GM23338 (cell line): ENCODE data around the gene CDKN3. TPM values are rescaled to one million over a fixed set of nuclear protein-coding genes. Genes with fewer than 3 reads are reported as not detected.

Experiments
- ATAC-seq: fragments of 200-7000 bp; cut with Tn5 transposase; 3 replicates; pipeline ENCODE4 v1.9.1; 2020
- DNase-seq: peaks from one replicate; pipeline ENCODE4 v3.0.0-alpha.2; 2015; ENCODE audit warnings: low spot score
- H2AFZ ChIP-seq: fragments of 200-600 bp; sonication (generic); 2 replicates; pipeline ENCODE4 v1.8.0; 2016; ENCODE audit warnings: antibody characterized with exemption, mild to moderate bottlenecking, moderate library complexity
- H3F3A ChIP-seq: fragments of 200-600 bp; sonication (generic); replicated peaks from 2 replicates; pipeline ENCODE4 v1.8.0; 2017; ENCODE audit warnings: antibody characterized with exemption, mixed run types, low read depth
- H3K27ac ChIP-seq: fragments of 200-600 bp; sonication (generic); 2 replicates; pipeline ENCODE4 v1.6.1; 2016; ENCODE audit warnings: low read depth
- H3K27me3 ChIP-seq: fragments of 200-600 bp; sonication (generic); 2 replicates; pipeline ENCODE4 v1.8.0; 2016; ENCODE audit warnings: mild to moderate bottlenecking, mixed run types, moderate library complexity; ENCODE audit not compliant: insufficient read depth
- H3K36me3 ChIP-seq: fragments of 200-600 bp; sonication (generic); 2 replicates; pipeline ENCODE4 v1.8.0; 2016; ENCODE audit warnings: mild to moderate bottlenecking; ENCODE audit not compliant: insufficient read depth
- H3K4me1 ChIP-seq: fragments of 200-600 bp; sonication (generic); 2 replicates; pipeline ENCODE4 v1.8.0; 2016; ENCODE audit warnings: mild to moderate bottlenecking, moderate library complexity; ENCODE audit not compliant: insufficient read depth
- H3K4me2 ChIP-seq: fragments of 200-600 bp; sonication (generic); 2 replicates; pipeline ENCODE4 v1.7.1; 2017; ENCODE audit warnings: mixed run types
- H3K4me3 ChIP-seq: fragments of 200-600 bp; sonication (generic); 2 replicates; pipeline ENCODE4 v1.6.1; 2016; ENCODE audit warnings: mixed run types
- H3K79me2 ChIP-seq: fragments of 200-600 bp; sonication (generic); replicated peaks from 2 replicates; pipeline ENCODE4 v1.8.0; 2017; ENCODE audit warnings: mild to moderate bottlenecking; ENCODE audit not compliant: insufficient read depth
- H3K9me2 ChIP-seq: fragments of 200-600 bp; sonication (generic); 2 replicates; pipeline ENCODE4 v1.8.0; 2017; ENCODE audit not compliant: insufficient read depth
- H4K20me1 ChIP-seq: fragments of 200-600 bp; sonication (generic); replicated peaks from 2 replicates; pipeline ENCODE4 v1.8.0; 2017; ENCODE audit warnings: mild to moderate bottlenecking; ENCODE audit not compliant: insufficient read depth
- H3K27ac Mint-ChIP-seq: 2 replicates; pipeline ENCODE4 v1.8.0; 2020; ENCODE audit warnings: inconsistent platforms, mild to moderate bottlenecking, moderate library complexity, mixed read lengths
- H3K27me3 Mint-ChIP-seq: 3 replicates; pipeline ENCODE4 v1.8.0; 2022; ENCODE audit warnings: low read depth, mild to moderate bottlenecking, moderate library complexity, mixed read lengths, inconsistent platforms; ENCODE audit not compliant: insufficient read depth, poor library complexity
- H3K36me3 Mint-ChIP-seq: 3 replicates; pipeline ENCODE4 v1.8.0; 2021; ENCODE audit warnings: low read depth, mild to moderate bottlenecking, inconsistent platforms, moderate library complexity, mixed read lengths
- H3K4me1 Mint-ChIP-seq: 3 replicates; pipeline ENCODE4 v1.8.0; 2020; ENCODE audit warnings: mild to moderate bottlenecking, inconsistent platforms, mixed read lengths
- H3K4me3 Mint-ChIP-seq: 3 replicates; pipeline ENCODE4 v1.8.0; 2021; ENCODE audit warnings: moderate library complexity, mild to moderate bottlenecking, inconsistent platforms, mixed read lengths
- H3K9me3 Mint-ChIP-seq: 3 replicates; pipeline ENCODE4 v1.8.0; 2020; ENCODE audit warnings: moderate library complexity, mild to moderate bottlenecking, inconsistent platforms, mixed read lengths
- CREB1 ChIP-seq: fragments of 250-450 bp; sonication (Bioruptor Pico); IDR thresholded peaks from 2 replicates; pipeline ENCODE4 v1.5.0; 2020; ENCODE audit warnings: low read depth, mild to moderate bottlenecking, moderate library complexity
- EZH2 ChIP-seq: fragments of 200-600 bp; sonication (generic); IDR thresholded peaks from one replicate; pipeline ENCODE4 v1.8.0; 2017; ENCODE audit warnings: antibody characterized with exemption, mild to moderate bottlenecking, low read depth; ENCODE audit not compliant: unreplicated experiment
- EZH2phosphoT487 ChIP-seq: fragments of 200-600 bp; sonication (generic); IDR thresholded peaks from one replicate; pipeline ENCODE4 v1.8.1; 2018; ENCODE audit warnings: antibody characterized with exemption; ENCODE audit not compliant: unreplicated experiment
- JUNB ChIP-seq: IDR thresholded peaks from one replicate; pipeline ENCODE4 v1.6.1; 2016; ENCODE audit warnings: antibody characterized with exemption; ENCODE audit not compliant: unreplicated experiment
- NANOG ChIP-seq: IDR thresholded peaks from 2 replicates; pipeline ENCODE4 v1.6.1; 2016; ENCODE audit warnings: antibody characterized with exemption, borderline replicate concordance
- POLR2AphosphoS5 ChIP-seq: IDR thresholded peaks from 2 replicates; pipeline ENCODE4 v1.6.1; 2016; ENCODE audit warnings: antibody characterized with exemption, low read depth
- STAT1 ChIP-seq: IDR thresholded peaks from one replicate; pipeline ENCODE4 v1.6.1; 2016; ENCODE audit warnings: antibody characterized with exemption; ENCODE audit not compliant: unreplicated experiment
- ZNF114 ChIP-seq: fragments of 250-450 bp; sonication (Bioruptor Pico); IDR thresholded peaks from 2 replicates; pipeline ENCODE4 v1.5.0; 2020; ENCODE audit warnings: mild to moderate bottlenecking, moderate library complexity
- ZNF331 ChIP-seq: fragments of 250-450 bp; sonication (Bioruptor Pico); IDR thresholded peaks from 2 replicates; pipeline ENCODE4 v1.5.0; 2020; ENCODE audit warnings: low read depth, mild to moderate bottlenecking, moderate library complexity
- polyA plus RNA-seq: library from polyadenylated mRNA; unstranded; fragments of >200 nt; fragmentation: Nextera tagmentation; extraction: Ambion mirVana; gene quantifications from 2 replicates; pipeline ENCODE4 v1.2.1, GENCODE V29; 2016
- total RNA-seq: library from RNA; depleted of rRNA; stranded (reverse); fragments of >200 nt; shearing (Covaris generic); gene quantifications from 2 replicates; pipeline ENCODE4 v1.2.3, GENCODE V29; 2014
- TF ChIP-seq, protein P1 (sequence below): IDR thresholded peaks from 2 replicates; pipeline ENCODE4 v1.6.1; 2016; ENCODE audit warnings: antibody characterized with exemption
- TF ChIP-seq, protein P2 (sequence below): fragments of 250-450 bp; sonication (Bioruptor Pico); IDR thresholded peaks from 2 replicates; pipeline ENCODE4 v1.5.0; 2020; ENCODE audit warnings: mild to moderate bottlenecking, moderate library complexity
- TF ChIP-seq, protein P3 (sequence below), 2 experiments: fragments of 200-600 bp in 1 of 2; sonication (generic) in 1 of 2; conservative IDR thresholded peaks; 2 replicates each; pipeline versions ENCODE4 v1.5.1 to v1.6.1; 2016 to 2017; ENCODE audit warnings: antibody characterized with exemption in 2 of 2, low read depth in 2 of 2, mild to moderate bottlenecking in 2 of 2, moderate library complexity in 1 of 2
- TF ChIP-seq, protein P4 (sequence below): IDR thresholded peaks from one replicate; pipeline ENCODE4 v1.6.1; 2018; ENCODE audit warnings: antibody characterized with exemption; ENCODE audit not compliant: unreplicated experiment

Gene CDKN3
- total and polyA plus RNA-seq, 2 experiments from 2014 or later = 36.3 to 97.4 TPM

DNA sequence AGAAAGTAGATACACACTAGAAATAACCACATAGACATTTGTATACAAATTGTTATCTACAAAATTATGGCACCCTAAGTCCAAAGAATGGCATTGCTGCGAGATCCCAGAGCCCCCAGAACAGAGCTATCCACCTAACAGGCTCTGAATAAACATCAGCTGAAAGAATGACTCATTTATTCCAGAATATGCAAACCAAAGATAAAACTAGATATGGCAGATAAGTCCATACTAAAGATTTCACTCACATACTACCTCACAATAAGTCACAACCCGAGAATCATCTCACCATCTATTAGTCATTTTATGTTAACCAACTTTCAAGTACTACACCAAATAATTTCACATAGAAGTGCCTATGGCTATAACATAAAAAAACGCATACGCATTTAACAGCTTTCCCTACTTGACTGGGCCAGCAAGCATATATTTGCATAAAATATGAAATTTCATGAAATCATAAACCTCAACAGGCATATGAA lies 38.7 kb downstream of the CDKN3 start:
- no peak for ATAC-seq
- peaks cover 3% of the 10 kb centered on the region for H3K36me3 ChIP-seq
- no peak for TF ChIP-seq NANOG
- TF ChIP-seq, protein P1, sequence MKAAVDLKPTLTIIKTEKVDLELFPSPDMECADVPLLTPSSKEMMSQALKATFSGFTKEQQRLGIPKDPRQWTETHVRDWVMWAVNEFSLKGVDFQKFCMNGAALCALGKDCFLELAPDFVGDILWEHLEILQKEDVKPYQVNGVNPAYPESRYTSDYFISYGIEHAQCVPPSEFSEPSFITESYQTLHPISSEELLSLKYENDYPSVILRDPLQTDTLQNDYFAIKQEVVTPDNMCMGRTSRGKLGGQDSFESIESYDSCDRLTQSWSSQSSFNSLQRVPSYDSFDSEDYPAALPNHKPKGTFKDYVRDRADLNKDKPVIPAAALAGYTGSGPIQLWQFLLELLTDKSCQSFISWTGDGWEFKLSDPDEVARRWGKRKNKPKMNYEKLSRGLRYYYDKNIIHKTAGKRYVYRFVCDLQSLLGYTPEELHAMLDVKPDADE = no peak
- TF ChIP-seq POLR2AphosphoS5 = no peak
- TF ChIP-seq, protein P2, sequence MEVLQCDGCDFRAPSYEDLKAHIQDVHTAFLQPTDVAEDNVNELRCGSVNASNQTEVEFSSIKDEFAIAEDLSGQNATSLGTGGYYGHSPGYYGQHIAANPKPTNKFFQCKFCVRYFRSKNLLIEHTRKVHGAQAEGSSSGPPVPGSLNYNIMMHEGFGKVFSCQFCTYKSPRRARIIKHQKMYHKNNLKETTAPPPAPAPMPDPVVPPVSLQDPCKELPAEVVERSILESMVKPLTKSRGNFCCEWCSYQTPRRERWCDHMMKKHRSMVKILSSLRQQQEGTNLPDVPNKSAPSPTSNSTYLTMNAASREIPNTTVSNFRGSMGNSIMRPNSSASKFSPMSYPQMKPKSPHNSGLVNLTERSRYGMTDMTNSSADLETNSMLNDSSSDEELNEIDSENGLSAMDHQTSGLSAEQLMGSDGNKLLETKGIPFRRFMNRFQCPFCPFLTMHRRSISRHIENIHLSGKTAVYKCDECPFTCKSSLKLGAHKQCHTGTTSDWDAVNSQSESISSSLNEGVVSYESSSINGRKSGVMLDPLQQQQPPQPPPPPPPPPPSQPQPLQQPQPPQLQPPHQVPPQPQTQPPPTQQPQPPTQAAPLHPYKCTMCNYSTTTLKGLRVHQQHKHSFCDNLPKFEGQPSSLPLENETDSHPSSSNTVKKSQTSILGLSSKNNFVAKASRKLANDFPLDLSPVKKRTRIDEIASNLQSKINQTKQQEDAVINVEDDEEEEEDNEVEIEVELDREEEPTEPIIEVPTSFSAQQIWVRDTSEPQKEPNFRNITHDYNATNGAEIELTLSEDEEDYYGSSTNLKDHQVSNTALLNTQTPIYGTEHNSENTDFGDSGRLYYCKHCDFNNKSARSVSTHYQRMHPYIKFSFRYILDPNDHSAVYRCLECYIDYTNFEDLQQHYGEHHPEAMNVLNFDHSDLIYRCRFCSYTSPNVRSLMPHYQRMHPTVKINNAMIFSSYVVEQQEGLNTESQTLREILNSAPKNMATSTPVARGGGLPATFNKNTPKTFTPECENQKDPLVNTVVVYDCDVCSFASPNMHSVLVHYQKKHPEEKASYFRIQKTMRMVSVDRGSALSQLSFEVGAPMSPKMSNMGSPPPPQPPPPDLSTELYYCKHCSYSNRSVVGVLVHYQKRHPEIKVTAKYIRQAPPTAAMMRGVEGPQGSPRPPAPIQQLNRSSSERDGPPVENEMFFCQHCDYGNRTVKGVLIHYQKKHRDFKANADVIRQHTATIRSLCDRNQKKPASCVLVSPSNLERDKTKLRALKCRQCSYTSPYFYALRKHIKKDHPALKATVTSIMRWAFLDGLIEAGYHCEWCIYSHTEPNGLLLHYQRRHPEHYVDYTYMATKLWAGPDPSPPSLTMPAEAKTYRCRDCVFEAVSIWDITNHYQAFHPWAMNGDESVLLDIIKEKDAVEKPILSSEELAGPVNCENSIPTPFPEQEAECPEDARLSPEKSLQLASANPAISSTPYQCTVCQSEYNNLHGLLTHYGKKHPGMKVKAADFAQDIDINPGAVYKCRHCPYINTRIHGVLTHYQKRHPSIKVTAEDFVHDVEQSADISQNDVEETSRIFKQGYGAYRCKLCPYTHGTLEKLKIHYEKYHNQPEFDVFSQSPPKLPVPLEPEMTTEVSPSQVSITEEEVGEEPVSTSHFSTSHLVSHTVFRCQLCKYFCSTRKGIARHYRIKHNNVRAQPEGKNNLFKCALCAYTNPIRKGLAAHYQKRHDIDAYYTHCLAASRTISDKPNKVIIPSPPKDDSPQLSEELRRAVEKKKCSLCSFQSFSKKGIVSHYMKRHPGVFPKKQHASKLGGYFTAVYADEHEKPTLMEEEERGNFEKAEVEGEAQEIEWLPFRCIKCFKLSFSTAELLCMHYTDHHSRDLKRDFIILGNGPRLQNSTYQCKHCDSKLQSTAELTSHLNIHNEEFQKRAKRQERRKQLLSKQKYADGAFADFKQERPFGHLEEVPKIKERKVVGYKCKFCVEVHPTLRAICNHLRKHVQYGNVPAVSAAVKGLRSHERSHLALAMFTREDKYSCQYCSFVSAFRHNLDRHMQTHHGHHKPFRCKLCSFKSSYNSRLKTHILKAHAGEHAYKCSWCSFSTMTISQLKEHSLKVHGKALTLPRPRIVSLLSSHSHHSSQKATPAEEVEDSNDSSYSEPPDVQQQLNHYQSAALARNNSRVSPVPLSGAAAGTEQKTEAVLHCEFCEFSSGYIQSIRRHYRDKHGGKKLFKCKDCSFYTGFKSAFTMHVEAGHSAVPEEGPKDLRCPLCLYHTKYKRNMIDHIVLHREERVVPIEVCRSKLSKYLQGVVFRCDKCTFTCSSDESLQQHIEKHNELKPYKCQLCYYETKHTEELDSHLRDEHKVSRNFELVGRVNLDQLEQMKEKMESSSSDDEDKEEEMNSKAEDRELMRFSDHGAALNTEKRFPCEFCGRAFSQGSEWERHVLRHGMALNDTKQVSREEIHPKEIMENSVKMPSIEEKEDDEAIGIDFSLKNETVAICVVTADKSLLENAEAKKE (CRISPR knock-in tag) = no peak
- TF ChIP-seq CREB1 (CRISPR knock-in tag) = no peak
- TF ChIP-seq, protein P3, sequence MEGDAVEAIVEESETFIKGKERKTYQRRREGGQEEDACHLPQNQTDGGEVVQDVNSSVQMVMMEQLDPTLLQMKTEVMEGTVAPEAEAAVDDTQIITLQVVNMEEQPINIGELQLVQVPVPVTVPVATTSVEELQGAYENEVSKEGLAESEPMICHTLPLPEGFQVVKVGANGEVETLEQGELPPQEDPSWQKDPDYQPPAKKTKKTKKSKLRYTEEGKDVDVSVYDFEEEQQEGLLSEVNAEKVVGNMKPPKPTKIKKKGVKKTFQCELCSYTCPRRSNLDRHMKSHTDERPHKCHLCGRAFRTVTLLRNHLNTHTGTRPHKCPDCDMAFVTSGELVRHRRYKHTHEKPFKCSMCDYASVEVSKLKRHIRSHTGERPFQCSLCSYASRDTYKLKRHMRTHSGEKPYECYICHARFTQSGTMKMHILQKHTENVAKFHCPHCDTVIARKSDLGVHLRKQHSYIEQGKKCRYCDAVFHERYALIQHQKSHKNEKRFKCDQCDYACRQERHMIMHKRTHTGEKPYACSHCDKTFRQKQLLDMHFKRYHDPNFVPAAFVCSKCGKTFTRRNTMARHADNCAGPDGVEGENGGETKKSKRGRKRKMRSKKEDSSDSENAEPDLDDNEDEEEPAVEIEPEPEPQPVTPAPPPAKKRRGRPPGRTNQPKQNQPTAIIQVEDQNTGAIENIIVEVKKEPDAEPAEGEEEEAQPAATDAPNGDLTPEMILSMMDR (conservative IDR thresholded peaks at IDR 0.05; ENCODE audit: low read depth in 2 of 2) = no peak
- TF ChIP-seq ZNF331 (CRISPR knock-in tag) = no peak
- no peak for TF ChIP-seq STAT1
- TF ChIP-seq EZH2 = no peak
- TF ChIP-seq, protein P4, sequence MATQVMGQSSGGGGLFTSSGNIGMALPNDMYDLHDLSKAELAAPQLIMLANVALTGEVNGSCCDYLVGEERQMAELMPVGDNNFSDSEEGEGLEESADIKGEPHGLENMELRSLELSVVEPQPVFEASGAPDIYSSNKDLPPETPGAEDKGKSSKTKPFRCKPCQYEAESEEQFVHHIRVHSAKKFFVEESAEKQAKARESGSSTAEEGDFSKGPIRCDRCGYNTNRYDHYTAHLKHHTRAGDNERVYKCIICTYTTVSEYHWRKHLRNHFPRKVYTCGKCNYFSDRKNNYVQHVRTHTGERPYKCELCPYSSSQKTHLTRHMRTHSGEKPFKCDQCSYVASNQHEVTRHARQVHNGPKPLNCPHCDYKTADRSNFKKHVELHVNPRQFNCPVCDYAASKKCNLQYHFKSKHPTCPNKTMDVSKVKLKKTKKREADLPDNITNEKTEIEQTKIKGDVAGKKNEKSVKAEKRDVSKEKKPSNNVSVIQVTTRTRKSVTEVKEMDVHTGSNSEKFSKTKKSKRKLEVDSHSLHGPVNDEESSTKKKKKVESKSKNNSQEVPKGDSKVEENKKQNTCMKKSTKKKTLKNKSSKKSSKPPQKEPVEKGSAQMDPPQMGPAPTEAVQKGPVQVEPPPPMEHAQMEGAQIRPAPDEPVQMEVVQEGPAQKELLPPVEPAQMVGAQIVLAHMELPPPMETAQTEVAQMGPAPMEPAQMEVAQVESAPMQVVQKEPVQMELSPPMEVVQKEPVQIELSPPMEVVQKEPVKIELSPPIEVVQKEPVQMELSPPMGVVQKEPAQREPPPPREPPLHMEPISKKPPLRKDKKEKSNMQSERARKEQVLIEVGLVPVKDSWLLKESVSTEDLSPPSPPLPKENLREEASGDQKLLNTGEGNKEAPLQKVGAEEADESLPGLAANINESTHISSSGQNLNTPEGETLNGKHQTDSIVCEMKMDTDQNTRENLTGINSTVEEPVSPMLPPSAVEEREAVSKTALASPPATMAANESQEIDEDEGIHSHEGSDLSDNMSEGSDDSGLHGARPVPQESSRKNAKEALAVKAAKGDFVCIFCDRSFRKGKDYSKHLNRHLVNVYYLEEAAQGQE = no peak
- no peak for TF ChIP-seq EZH2phosphoT487
- no peak for TF ChIP-seq JUNB
- TF ChIP-seq ZNF114 (CRISPR knock-in tag) = no peak
- Mint-ChIP-seq H3K36me3 (peaks cover 46% of the 10 kb centered on the region), H3K9me3 (no peaks in the 10 kb centered on the region; the same call in 2 of the 3 replicates), H3K27me3 (peaks cover 4% of the 10 kb centered on the region), H3K4me3 (no peak overlapping the region), H3K27ac (no peak overlapping the region), H3K4me1 (peaks cover 61% of the 10 kb centered on the region)
- 0 out of 2 replicates have a peak, but pooled peaks cover 2% of the 10 kb centered on the region for H3F3A ChIP-seq
- H4K20me1 ChIP-seq = peaks cover 22% of the 10 kb centered on the region
- no peaks in the 10 kb centered on the region for H3K9me2 ChIP-seq
- DNase-seq = no peak
- H3K4me2 ChIP-seq = no peak overlapping the region
- no peak overlapping the region for H3K27ac ChIP-seq
- no peak overlapping the region for H2AFZ ChIP-seq
- H3K4me1 ChIP-seq = peaks cover 44% of the 10 kb centered on the region
- H3K79me2 ChIP-seq = peaks cover 100% of the 10 kb centered on the region
- no peaks in the 10 kb centered on the region for H3K27me3 ChIP-seq
- H3K4me3 ChIP-seq = no peak overlapping the region
